Measurements from ENCODE around the gene TM9SF1. TPM values are rescaled to one million over a fixed set of nuclear protein-coding genes. Genes with fewer than 3 reads are reported as not detected.
A peak's percentile ranks its signal among the peaks of the same experiment; 100 is the strongest.

Gene TM9SF1
- total and polyA plus RNA-seq, 2 of the 13 experiments (the other 11 are each of a cell fraction or from before 2014, with no cell fraction given): 83.2 to 110 TPM

- TF ChIP-seq, protein P1, sequence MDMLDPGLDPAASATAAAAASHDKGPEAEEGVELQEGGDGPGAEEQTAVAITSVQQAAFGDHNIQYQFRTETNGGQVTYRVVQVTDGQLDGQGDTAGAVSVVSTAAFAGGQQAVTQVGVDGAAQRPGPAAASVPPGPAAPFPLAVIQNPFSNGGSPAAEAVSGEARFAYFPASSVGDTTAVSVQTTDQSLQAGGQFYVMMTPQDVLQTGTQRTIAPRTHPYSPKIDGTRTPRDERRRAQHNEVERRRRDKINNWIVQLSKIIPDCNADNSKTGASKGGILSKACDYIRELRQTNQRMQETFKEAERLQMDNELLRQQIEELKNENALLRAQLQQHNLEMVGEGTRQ (IDR thresholded peaks at IDR 0.05; ENCODE audit: low read depth, low read length): peak; percentile 86
- TF ChIP-seq, protein P1 (CRISPR knock-in tag; IDR thresholded peaks at IDR 0.05; ENCODE audit: borderline replicate concordance): no peak
- TF ChIP-seq IKZF4 (CRISPR knock-in tag; IDR thresholded peaks at IDR 0.05; ENCODE audit: borderline replicate concordance, low read depth, not compliant biosample characterization) (no peak), DNMT1 (CRISPR knock-in tag; IDR thresholded peaks at IDR 0.05) (peak; percentile 95), GATAD1 (CRISPR knock-in tag; IDR thresholded peaks at IDR 0.05) (peak; percentile 90), SP4 (CRISPR knock-in tag; IDR thresholded peaks at IDR 0.05) (no peak), EHMT2 (IDR thresholded peaks at IDR 0.05; ENCODE audit: borderline replicate concordance, low read depth, low read length) (no peak; the same call in 1 of the 2 replicates), HNRNPL (IDR thresholded peaks at IDR 0.05; ENCODE audit: low read depth, low read length) (peak; percentile 92), ATM (IDR thresholded peaks at IDR 0.05; ENCODE audit: borderline replicate concordance) (no peak), POLR2AphosphoS2 (IDR thresholded peaks at IDR 0.05; ENCODE audit: low read depth, low read length) (0 out of 2 replicates have a peak, but pooled peaks have one; percentile 3), ZNF276 (CRISPR knock-in tag; IDR thresholded peaks at IDR 0.05; ENCODE audit: low read depth) (peak; percentile 64), STAT5B (CRISPR knock-in tag; IDR thresholded peaks at IDR 0.05) (0 out of 2 replicates have a peak, but pooled peaks have one; percentile 14), DDIT3 (CRISPR knock-in tag; IDR thresholded peaks at IDR 0.05) (no peak), KDM4B (CRISPR knock-in tag; IDR thresholded peaks at IDR 0.05) (peak; percentile 96), ZNF253 (CRISPR knock-in tag; IDR thresholded peaks at IDR 0.05; ENCODE audit: borderline replicate concordance) (peak; percentile 98), ELF3 (CRISPR knock-in tag; IDR thresholded peaks at IDR 0.05) (peak; percentile 84), ZFP62 (CRISPR knock-in tag; IDR thresholded peaks at IDR 0.05) (peak; percentile 98), JUN (CRISPR knock-in tag; IDR thresholded peaks at IDR 0.05) (peak; percentile 81), SMYD3 (CRISPR knock-in tag; IDR thresholded peaks at IDR 0.05) (peak; percentile 98; the same call in 1 of the 2 replicates), GMEB2 (CRISPR knock-in tag; IDR thresholded peaks at IDR 0.05; ENCODE audit: low read depth) (peak; percentile 73; the same call in 1 of the 2 replicates), FLYWCH1 (CRISPR knock-in tag; IDR thresholded peaks at IDR 0.05) (no peak)
- TF ChIP-seq, protein P2, sequence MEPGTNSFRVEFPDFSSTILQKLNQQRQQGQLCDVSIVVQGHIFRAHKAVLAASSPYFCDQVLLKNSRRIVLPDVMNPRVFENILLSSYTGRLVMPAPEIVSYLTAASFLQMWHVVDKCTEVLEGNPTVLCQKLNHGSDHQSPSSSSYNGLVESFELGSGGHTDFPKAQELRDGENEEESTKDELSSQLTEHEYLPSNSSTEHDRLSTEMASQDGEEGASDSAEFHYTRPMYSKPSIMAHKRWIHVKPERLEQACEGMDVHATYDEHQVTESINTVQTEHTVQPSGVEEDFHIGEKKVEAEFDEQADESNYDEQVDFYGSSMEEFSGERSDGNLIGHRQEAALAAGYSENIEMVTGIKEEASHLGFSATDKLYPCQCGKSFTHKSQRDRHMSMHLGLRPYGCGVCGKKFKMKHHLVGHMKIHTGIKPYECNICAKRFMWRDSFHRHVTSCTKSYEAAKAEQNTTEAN (CRISPR knock-in tag; conservative IDR thresholded peaks at IDR 0.05): no peak
These were observed 54.0 kb downstream of the TM9SF1 start, which contains the start of gene EMC9 (continued) for GRCh38 chr14:24141097-24141880.
